Measurements from ENCODE around the gene POU5F2. TPM values are rescaled to one million over a fixed set of nuclear protein-coding genes. Genes with fewer than 3 reads are reported as not detected.

The POU5F2 gene
- total and polyA plus RNA-seq, 2 of the 4 experiments (the other 2 are of a cell fraction), result 0.02 to 1.1 TPM

- ATAC-seq (ENCODE audit: low read depth) (no peak), DNase-seq (no peak)
- H2BK15ac ChIP-seq (ENCODE audit: low read depth, low read length), result no peak overlapping the region
- no peaks in the 10 kb centered on the region for H3K79me1 ChIP-seq (ENCODE audit: low read depth in 1 of 2, low read length in 2 of 2)
- no peak overlapping the region for H2AK9ac ChIP-seq (replicated peaks; ENCODE audit: low read depth, low read length, poor library complexity)
- H3K4me3 ChIP-seq (ENCODE audit: insufficient read depth, low read depth, low read length), result no peak overlapping the region
- H4K91ac ChIP-seq (ENCODE audit: insufficient read depth, low read depth, low read length), result no peak overlapping the region
- dilution Hi-C loops (cut with HindIII; ENCODE audit: low sequenced_read_pairs, unreplicated experiment), result no loop called here
- no peaks in the 10 kb centered on the region for H3K9me3 ChIP-seq (ENCODE audit: control insufficient read depth, insufficient read depth, low read length)
- H3K23ac ChIP-seq (ENCODE audit: low read depth, low read length), result no peak overlapping the region
- CTCF ChIA-PET, result no interaction called here
- peaks cover 2% of the 10 kb centered on the region for H3K4me1 ChIP-seq (ENCODE audit: control insufficient read depth, insufficient read depth, low read length)
- no peak overlapping the region for H3K14ac ChIP-seq (replicated peaks; ENCODE audit: low read depth, low read length)
- no peaks in the 10 kb centered on the region for H3K9me1 ChIP-seq (ENCODE audit: insufficient read depth, low read length)
- H4K20me1 ChIP-seq (ENCODE audit: insufficient read depth, low read length), result no peaks in the 10 kb centered on the region
- POLR2A ChIA-PET (ENCODE audit: unreplicated experiment), result no interaction called here
- no peak overlapping the region for H4K5ac ChIP-seq (ENCODE audit: low read depth, low read length)
- H2AK5ac ChIP-seq (ENCODE audit: low read depth, low read length), result no peak overlapping the region
- no peaks in the 10 kb centered on the region for H3K27me3 ChIP-seq (ENCODE audit: control insufficient read depth, insufficient read depth, low read length)
- intact Hi-C loops (cut with micrococcal nuclease), result loop anchor here (5.0 kb wide), 1 partner anchor 101 kb away; no protein-coding TSS in a partner anchor
- H3K27ac ChIP-seq (ENCODE audit: insufficient read depth, low read length), result no peak overlapping the region
- in situ Hi-C loops (cut with MboI; ENCODE audit: low sequenced_read_pairs), result no loop called here
- H3K36me3 ChIP-seq (ENCODE audit: control insufficient read depth, insufficient read depth, low read length), result no peaks in the 10 kb centered on the region
- no TSS peak for BruUV-seq (replicated peaks)
- H2BK20ac ChIP-seq (ENCODE audit: low read depth, low read length), result no peak overlapping the region
- H3K18ac ChIP-seq (ENCODE audit: low read depth, low read length), result no peak overlapping the region
- no peak overlapping the region for H3K4me2 ChIP-seq (ENCODE audit: low read depth, low read length)
- no CpG with 5 or more reads among the region's 4 CpGs for WGBS, 2 experiments (ENCODE audit: extremely low coverage in 2 of 2, insufficient read length in 1 of 2)
- H3K9ac ChIP-seq (ENCODE audit: low read depth, low read length), result no peak overlapping the region
- no peak overlapping the region for H4K8ac ChIP-seq (ENCODE audit: low read depth in 2 of 2, low read length in 2 of 2)
- no peak overlapping the region for H3K56ac ChIP-seq (ENCODE audit: extremely low read depth, insufficient read depth, low read length)
- no peak overlapping the region for H2BK120ac ChIP-seq (ENCODE audit: low read depth, low read length)
- no peak overlapping the region for H2AFZ ChIP-seq (replicated peaks; ENCODE audit: low read length, poor library complexity)
- TF ChIP-seq SMC3 (IDR thresholded peaks at IDR 0.05; ENCODE audit: low read depth, low read length) (no peak), NFE2L2 (IDR thresholded peaks at IDR 0.05; ENCODE audit: low read depth, low read length) (no peak), BHLHE40 (IDR thresholded peaks at IDR 0.05; ENCODE audit: low read depth, low read length) (no peak), MAFK (IDR thresholded peaks at IDR 0.05; ENCODE audit: low read depth, low read length) (no peak), CEBPB (IDR thresholded peaks at IDR 0.05; ENCODE audit: low read depth, low read length) (no peak), CHD1 (IDR thresholded peaks at IDR 0.05; ENCODE audit: low read depth, low read length) (no peak), RAD21 (IDR thresholded peaks at IDR 0.05; ENCODE audit: low read length) (no peak), MAZ (IDR thresholded peaks at IDR 0.05; ENCODE audit: borderline replicate concordance, low read depth, low read length) (no peak), MXI1 (IDR thresholded peaks at IDR 0.05; ENCODE audit: borderline replicate concordance, low read depth, low read length) (no peak), RCOR1 (IDR thresholded peaks at IDR 0.05; ENCODE audit: insufficient replicate concordance, low read length) (no peak), ELK1 (IDR thresholded peaks at IDR 0.05; ENCODE audit: borderline replicate concordance, low read depth, low read length) (no peak), RFX5 (IDR thresholded peaks at IDR 0.05; ENCODE audit: low read depth, low read length) (no peak), FOS (IDR thresholded peaks at IDR 0.05; ENCODE audit: low read depth, low read length) (no peak)
- TF ChIP-seq, protein P1, sequence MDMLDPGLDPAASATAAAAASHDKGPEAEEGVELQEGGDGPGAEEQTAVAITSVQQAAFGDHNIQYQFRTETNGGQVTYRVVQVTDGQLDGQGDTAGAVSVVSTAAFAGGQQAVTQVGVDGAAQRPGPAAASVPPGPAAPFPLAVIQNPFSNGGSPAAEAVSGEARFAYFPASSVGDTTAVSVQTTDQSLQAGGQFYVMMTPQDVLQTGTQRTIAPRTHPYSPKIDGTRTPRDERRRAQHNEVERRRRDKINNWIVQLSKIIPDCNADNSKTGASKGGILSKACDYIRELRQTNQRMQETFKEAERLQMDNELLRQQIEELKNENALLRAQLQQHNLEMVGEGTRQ (IDR thresholded peaks at IDR 0.05; ENCODE audit: low read depth, low read length), result no peak
- no peak overlapping the region for H3K4ac ChIP-seq (ENCODE audit: low read depth, low read length)
- no peak overlapping the region for H2BK5ac ChIP-seq (ENCODE audit: low read depth, low read length, poor library complexity, severe bottlenecking)
These were observed 17.7 kb downstream of the POU5F2 start for GRCh38 chr5:93723681-93724080.

Measured in IMR-90 (cell line).